Neuronal stem cell (in vitro differentiated cells): ENCODE measurements around the gene GCLM.

ENCODE experiments used
- DNase-seq: peaks from one replicate; pipeline ENCODE4 v3.0.0-alpha.2; 2013; ENCODE audit warnings: low spot score
- H2AFZ ChIP-seq: one replicate; pipeline ENCODE4 v1.6.1; 2013; ENCODE audit warnings: mild to moderate bottlenecking, low read length, inconsistent platforms
- H2AK5ac ChIP-seq: 2 replicates; pipeline ENCODE4 v1.6.1; 2013; ENCODE audit warnings: low read depth, mild to moderate bottlenecking, inconsistent platforms, low read length, moderate library complexity, mixed read lengths
- H2BK120ac ChIP-seq: 2 replicates; pipeline ENCODE4 v1.6.1; 2013; ENCODE audit warnings: low read depth, mild to moderate bottlenecking, inconsistent platforms, low read length, moderate library complexity, mixed read lengths
- H2BK12ac ChIP-seq: one replicate; pipeline ENCODE4 v1.6.1; 2013; ENCODE audit warnings: low read length, inconsistent platforms
- H2BK15ac ChIP-seq: 2 replicates; pipeline ENCODE4 v1.6.1; 2013; ENCODE audit warnings: mild to moderate bottlenecking, low read length, inconsistent platforms, mixed read lengths
- H2BK5ac ChIP-seq: one replicate; pipeline ENCODE4 v1.6.1; 2013; ENCODE audit warnings: inconsistent platforms, mild to moderate bottlenecking, low read length, moderate library complexity
- H3K14ac ChIP-seq: one replicate; pipeline ENCODE4 v1.6.1; 2013; ENCODE audit warnings: low read length, inconsistent platforms
- H3K18ac ChIP-seq: 2 replicates; pipeline ENCODE4 v1.6.1; 2013; ENCODE audit warnings: low read length, inconsistent platforms
- H3K23ac ChIP-seq: 2 replicates; pipeline ENCODE4 v1.6.1; 2013; ENCODE audit warnings: low read depth, mild to moderate bottlenecking, mixed read lengths, low read length, inconsistent platforms; ENCODE audit not compliant: poor library complexity
- H3K27ac ChIP-seq: replicated peaks from 3 replicates; pipeline ENCODE4 v1.5.1; 2013; ENCODE audit warnings: low read length, inconsistent platforms
- H3K27me3 ChIP-seq, 3 experiments: 2 replicates each; pipeline ENCODE4 v1.6.1; 2013; ENCODE audit warnings: low read length in 3 of 3, mild to moderate bottlenecking in 2 of 3, inconsistent platforms in 1 of 3, low read depth in 1 of 3, mixed read lengths in 1 of 3, moderate library complexity in 1 of 3; ENCODE audit not compliant: control insufficient read depth in 3 of 3, insufficient read depth in 3 of 3
- H3K36me3 ChIP-seq, 2 donors: replicated peaks in 1 of 2; 2 replicates each; pipeline ENCODE4 v1.6.1; 2013; ENCODE audit warnings: low read length in 2 of 2; ENCODE audit not compliant: control insufficient read depth in 2 of 2, insufficient read depth in 2 of 2
- H3K4ac ChIP-seq: 2 replicates; pipeline ENCODE4 v1.6.1; 2013; ENCODE audit warnings: inconsistent platforms, mild to moderate bottlenecking, low read length, moderate library complexity
- H3K4me1 ChIP-seq, 2 donors: 1 replicate in 1 of 2; 2 replicates in 1 of 2; pipeline ENCODE4 v1.6.1; 2013; ENCODE audit warnings: low read length in 2 of 2, low read depth in 1 of 2; ENCODE audit not compliant: control insufficient read depth in 2 of 2, insufficient read depth in 1 of 2
- H3K4me2 ChIP-seq: one replicate; pipeline ENCODE4 v1.6.1; 2013; ENCODE audit warnings: mild to moderate bottlenecking, low read length, inconsistent platforms; ENCODE audit not compliant: insufficient read depth, poor library complexity, severe bottlenecking
- H3K4me3 ChIP-seq, 2 donors: 2 replicates each; pipeline ENCODE4 v1.5.1; 2013; ENCODE audit warnings: low read length in 2 of 2, mild to moderate bottlenecking in 2 of 2, inconsistent platforms in 1 of 2, moderate library complexity in 1 of 2
- H3K79me1 ChIP-seq: one replicate; pipeline ENCODE4 v1.6.1; 2013; ENCODE audit warnings: low read depth, mild to moderate bottlenecking, inconsistent platforms, low read length, moderate library complexity
- H3K9ac ChIP-seq: one replicate; pipeline ENCODE4 v1.6.1; 2013; ENCODE audit warnings: mild to moderate bottlenecking, low read depth, low read length, inconsistent platforms; ENCODE audit not compliant: poor library complexity
- H3K9me3 ChIP-seq, 2 donors: replicated peaks in 1 of 2; 2 replicates each; pipeline versions ENCODE3 to v1.6.1; 2013; ENCODE audit warnings: low read length in 2 of 2, mild to moderate bottlenecking in 2 of 2, inconsistent platforms in 1 of 2, low read depth in 1 of 2, mixed read lengths in 1 of 2, moderate library complexity in 1 of 2; ENCODE audit not compliant: control insufficient read depth in 2 of 2, insufficient read depth in 1 of 2
- H4K8ac ChIP-seq: one replicate; pipeline ENCODE4 v1.6.1; 2013; ENCODE audit warnings: low read depth, mild to moderate bottlenecking, inconsistent platforms, low read length, moderate library complexity
- H4K91ac ChIP-seq: one replicate; pipeline ENCODE4 v1.6.1; 2013; ENCODE audit warnings: low read length, low read depth, mild to moderate bottlenecking, inconsistent platforms; ENCODE audit not compliant: poor library complexity
- WGBS, 2 donors: extraction: QIAGEN DNeasy Blood & Tissue Kit; methylation state at CpG; one replicate each; pipeline ENCODE4 v1.1.7; 2013; ENCODE audit warnings: missing lambda C conversion rate in 2 of 2, mixed read lengths in 1 of 2; ENCODE audit not compliant: insufficient read length in 2 of 2, insufficient replicate concordance in 1 of 2; ENCODE audit errors: extremely low coverage in 2 of 2; 5-methylcytosine and 5-hydroxymethylcytosine counted together

GCLM gene

GRCh38 chr1:93905734-93906133 is 3.5 kb downstream of the GCLM start:
- WGBS, 2 donors, result no CpG with 5 or more reads among the region's 2 CpGs

GRCh38 chr1:93905051-93905450 is 4.2 kb downstream of the GCLM start:
- H3K4me2 ChIP-seq, result no peak overlapping the region
- no peak overlapping the region for H3K18ac ChIP-seq
- no peak overlapping the region for H2BK15ac ChIP-seq
- no peaks in the 10 kb centered on the region for H3K27me3 ChIP-seq
- peaks cover 1 to 5% of the 10 kb centered on the region in 2 donors for H3K4me1 ChIP-seq
- no peak overlapping the region for H3K27ac ChIP-seq
- WGBS, 2 donors, result no CpG with 5 or more reads among the region's 1 CpG
- peaks cover 2% of the 10 kb centered on the region for H3K79me1 ChIP-seq
- H2AK5ac ChIP-seq, result no peak overlapping the region
- no peak overlapping the region for H2BK12ac ChIP-seq
- DNase-seq, result no peak
- H3K23ac ChIP-seq, result no peak overlapping the region
- H3K36me3 ChIP-seq, result peaks cover 0 to 8% of the 10 kb centered on the region in 2 donors
- H2AFZ ChIP-seq, result no peak overlapping the region
- H2BK5ac ChIP-seq, result no peak overlapping the region
- no peak overlapping the region for H2BK120ac ChIP-seq
- H4K8ac ChIP-seq, result no peak overlapping the region
- no peak overlapping the region for H4K91ac ChIP-seq
- H3K4ac ChIP-seq, result no peak overlapping the region
- no peaks in the 10 kb centered on the region for H3K9me3 ChIP-seq
- no peak overlapping the region for H3K9ac ChIP-seq
- no peak overlapping the region for H3K14ac ChIP-seq
- H3K4me3 ChIP-seq, result no peak overlapping the region

More at GRCh38 chr1:93905734-93906133, 3.5 kb downstream of the GCLM start:
- Histone ChIP-seq H3K4me2 (no peak overlapping the region), H3K27ac (no peak overlapping the region), H3K79me1 (peaks cover 2% of the 10 kb centered on the region), H3K27me3 (no peaks in the 10 kb centered on the region), H3K9me3 (no peaks in the 10 kb centered on the region), H2BK12ac (no peak overlapping the region), H3K14ac (no peak overlapping the region), H2BK15ac (no peak overlapping the region), H2BK5ac (no peak overlapping the region), H3K4ac (no peak overlapping the region), H3K4me3 (no peak overlapping the region), H3K36me3 (peaks cover 0 to 4% of the 10 kb centered on the region in 2 donors), H3K9ac (no peak overlapping the region), H2BK120ac (no peak overlapping the region), H4K91ac (no peak overlapping the region), H2AK5ac (no peak overlapping the region), H3K18ac (no peak overlapping the region), H3K4me1 (peaks cover 1 to 5% of the 10 kb centered on the region in 2 donors), H4K8ac (no peak overlapping the region), H3K23ac (no peak overlapping the region), H2AFZ (no peak overlapping the region)
- DNase-seq, result no peak

GRCh38 chr1:93904228-93904627 is 5.0 kb downstream of the GCLM start:
- no peak overlapping the region for H3K14ac ChIP-seq
- H3K18ac ChIP-seq, result no peak overlapping the region
- no peak overlapping the region for H3K23ac ChIP-seq
- H2AFZ ChIP-seq, result no peak overlapping the region
- H2AK5ac ChIP-seq, result no peak overlapping the region
- no peak overlapping the region for H3K4ac ChIP-seq
- H3K79me1 ChIP-seq, result peaks cover 2% of the 10 kb centered on the region
- no peaks in the 10 kb centered on the region for H3K9me3 ChIP-seq
- H2BK120ac ChIP-seq, result no peak overlapping the region
- no peaks in the 10 kb centered on the region for H3K27me3 ChIP-seq
- H2BK15ac ChIP-seq, result no peak overlapping the region
- H2BK12ac ChIP-seq, result no peak overlapping the region
- peaks cover 0 to 14% of the 10 kb centered on the region in 2 donors for H3K36me3 ChIP-seq
- no peak for DNase-seq
- no peak overlapping the region for H3K4me2 ChIP-seq
- H3K4me1 ChIP-seq, result peaks cover 1 to 5% of the 10 kb centered on the region in 2 donors
- H3K4me3 ChIP-seq, result no peak overlapping the region
- no peak overlapping the region for H3K9ac ChIP-seq
- no CpG with 5 or more reads among the region's 2 CpGs for WGBS, 2 donors
- no peak overlapping the region for H2BK5ac ChIP-seq
- no peak overlapping the region for H4K91ac ChIP-seq
- no peak overlapping the region for H4K8ac ChIP-seq
- H3K27ac ChIP-seq, result no peak overlapping the region

DNA sequence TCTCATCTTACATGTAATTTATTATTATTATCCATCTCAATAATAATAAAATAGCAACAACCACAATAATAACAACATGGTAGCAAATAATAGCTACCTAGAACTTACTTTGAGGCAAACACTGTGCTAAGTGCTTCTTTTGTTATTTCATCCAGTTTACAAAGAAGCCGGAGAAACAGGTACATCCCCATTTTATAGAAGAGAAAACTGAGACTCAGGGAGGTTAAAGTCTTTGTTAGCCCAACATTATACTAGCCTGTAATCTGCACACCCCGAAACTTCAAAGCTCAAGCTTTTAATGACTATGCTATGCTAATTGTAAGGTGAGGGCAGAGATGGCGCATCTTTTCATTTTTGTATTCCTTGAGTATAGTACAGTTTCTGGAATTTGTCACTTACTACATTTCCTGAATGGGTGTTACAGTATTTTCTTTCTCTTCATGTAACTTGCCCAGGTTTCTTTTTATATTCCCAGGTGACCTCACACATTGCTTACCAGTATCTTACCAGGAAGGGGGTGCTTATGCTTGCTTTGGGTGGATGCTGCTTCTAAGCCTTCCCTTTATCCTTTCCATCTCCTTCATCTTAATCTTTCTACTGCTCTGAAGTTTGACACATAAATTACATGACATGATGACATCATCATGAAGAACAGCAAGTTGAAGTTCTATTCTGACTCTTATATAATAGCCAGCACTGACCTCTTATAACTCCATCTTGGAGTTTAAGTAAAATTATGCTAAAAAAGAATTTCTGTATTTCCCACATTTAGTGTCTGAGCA is 8.3 kb downstream of the GCLM start:
- no CpG with 5 or more reads among the region's 3 CpGs for WGBS, 2 donors
- Histone ChIP-seq H2AK5ac (no peak overlapping the region), H3K4ac (no peak overlapping the region), H2BK15ac (no peak overlapping the region), H4K8ac (no peak overlapping the region), H3K27me3 (no peaks in the 10 kb centered on the region), H3K36me3 (peaks cover 3 to 27% of the 10 kb centered on the region in 2 donors), H3K14ac (no peak overlapping the region), H3K23ac (no peak overlapping the region), H2AFZ (no peak overlapping the region), H2BK5ac (no peak overlapping the region), H3K9me3 (no peaks in the 10 kb centered on the region), H3K18ac (no peak overlapping the region), H3K79me1 (no peaks in the 10 kb centered on the region), H3K9ac (no peak overlapping the region), H3K4me1 (no peaks in the 10 kb centered on the region), H4K91ac (no peak overlapping the region), H3K4me3 (no peak overlapping the region), H2BK12ac (no peak overlapping the region), H3K4me2 (no peak overlapping the region), H3K27ac (no peak overlapping the region), H2BK120ac (no peak overlapping the region)
- DNase-seq, result no peak
